ENCODE data around the gene KIF3B. TPM values are rescaled to one million over a fixed set of nuclear protein-coding genes. Genes with fewer than 3 reads are reported as not detected.

Gene KIF3B
- total RNA-seq, 1 experiment from 2014 or later, result 20.0 TPM

- Histone ChIP-seq H3K27me3 (ENCODE audit: low read length) (no peaks in the 10 kb centered on the region), H3K27ac (ENCODE audit: low read length) (no peak overlapping the region), H4K20me1 (ENCODE audit: low read length) (no peaks in the 10 kb centered on the region), H3K9ac (ENCODE audit: low read length) (no peak overlapping the region), H3K4me1 (ENCODE audit: insufficient read depth, low read length) (peaks cover 15% of the 10 kb centered on the region), H3K36me3 (ENCODE audit: low read depth, low read length) (peaks cover 23% of the 10 kb centered on the region), H3F3A (ENCODE audit: low read length, unreplicated experiment) (no peaks in the 10 kb centered on the region), H3K9me3 (ENCODE audit: low read length) (no peaks in the 10 kb centered on the region), H2AFZ (ENCODE audit: low read length) (no peak overlapping the region), H3K4me3 (ENCODE audit: low read length) (no peak overlapping the region), H3K79me2 (ENCODE audit: low read length) (no peaks in the 10 kb centered on the region), H3K4me2 (ENCODE audit: low read length) (no peak overlapping the region), H3K9me2 (replicated peaks; ENCODE audit: low read length) (no peaks in the 10 kb centered on the region)
- DNase-seq, result no peak
- no TSS peak for BruUV-seq (replicated peaks)
- ChIA-PET POLR2A (ENCODE audit: unreplicated experiment) (no interaction called here), CTCF (no interaction called here)
- TF ChIP-seq EZH2 (IDR thresholded peaks at IDR 0.05; ENCODE audit: low read length, unreplicated experiment) (no peak), CTCF (conservative IDR thresholded peaks at IDR 0.05; ENCODE audit: low read depth, low read length) (no peak), EZH2phosphoT487 (IDR thresholded peaks at IDR 0.05; ENCODE audit: borderline replicate concordance, low read length) (no peak)
- intact Hi-C loops (cut with micrococcal nuclease), result loop anchor here (5.0 kb wide), 1 partner anchor 120 kb away; the partner anchor contains the start of genes PLAGL2 and POFUT1
- no peak for ATAC-seq
Measured at GRCh38 chr20:32327087-32327681, 49.7 kb downstream of the KIF3B start.

- intact Hi-C loops (cut with micrococcal nuclease), result loop anchor here (5.0 to 10.0 kb wide), 2 partner anchors 115 to 123 kb away; partner anchors contain the start of genes PLAGL2 and POFUT1
- Histone ChIP-seq H3K9me3 (ENCODE audit: low read length) (no peaks in the 10 kb centered on the region), H3K9ac (ENCODE audit: low read length) (no peak overlapping the region), H3K27ac (ENCODE audit: low read length) (no peak overlapping the region), H3K4me2 (ENCODE audit: low read length) (no peak overlapping the region), H3K27me3 (ENCODE audit: low read length) (no peaks in the 10 kb centered on the region), H3F3A (ENCODE audit: low read length, unreplicated experiment) (no peaks in the 10 kb centered on the region), H3K9me2 (replicated peaks; ENCODE audit: low read length) (no peaks in the 10 kb centered on the region), H3K4me3 (ENCODE audit: low read length) (no peak overlapping the region), H2AFZ (ENCODE audit: low read length) (no peak overlapping the region), H4K20me1 (ENCODE audit: low read length) (no peaks in the 10 kb centered on the region), H3K4me1 (ENCODE audit: insufficient read depth, low read length) (peaks cover 24% of the 10 kb centered on the region), H3K36me3 (ENCODE audit: low read depth, low read length) (peaks cover 23% of the 10 kb centered on the region), H3K79me2 (ENCODE audit: low read length) (no peaks in the 10 kb centered on the region)
- BruUV-seq (replicated peaks), result no TSS peak
- no peak for DNase-seq
- POLR2A ChIA-PET (ENCODE audit: unreplicated experiment), result no interaction called here
- no peak for TF ChIP-seq CTCF (conservative IDR thresholded peaks at IDR 0.05; ENCODE audit: low read depth, low read length)
- TF ChIP-seq EZH2phosphoT487 (IDR thresholded peaks at IDR 0.05; ENCODE audit: borderline replicate concordance, low read length), result no peak
- CTCF ChIA-PET, result no interaction called here
- no peak for ATAC-seq
Measured at GRCh38 chr20:32329817-32330554, 52.5 kb downstream of the KIF3B start.

- Histone ChIP-seq H3K9me3 (ENCODE audit: low read length) (no peaks in the 10 kb centered on the region), H3K9me2 (replicated peaks; ENCODE audit: low read length) (no peaks in the 10 kb centered on the region), H3K9ac (ENCODE audit: low read length) (no peak overlapping the region), H3K4me3 (ENCODE audit: low read length) (no peak overlapping the region), H3F3A (ENCODE audit: low read length, unreplicated experiment) (no peaks in the 10 kb centered on the region), H4K20me1 (ENCODE audit: low read length) (no peaks in the 10 kb centered on the region), H3K4me2 (ENCODE audit: low read length) (no peak overlapping the region), H3K79me2 (ENCODE audit: low read length) (no peaks in the 10 kb centered on the region), H2AFZ (ENCODE audit: low read length) (no peak overlapping the region), H3K27me3 (ENCODE audit: low read length) (no peaks in the 10 kb centered on the region), H3K4me1 (ENCODE audit: insufficient read depth, low read length) (peaks cover 24% of the 10 kb centered on the region), H3K27ac (ENCODE audit: low read length) (no peak overlapping the region), H3K36me3 (ENCODE audit: low read depth, low read length) (peaks cover 23% of the 10 kb centered on the region)
- ATAC-seq (no peak), DNase-seq (no peak)
- intact Hi-C loops (cut with micrococcal nuclease), result loop anchor here (10.0 kb wide), 1 partner anchor 114 kb away; no protein-coding TSS in a partner anchor
- POLR2A ChIA-PET (ENCODE audit: unreplicated experiment), result no interaction called here
- CTCF ChIA-PET, result no interaction called here
- no TSS peak for BruUV-seq (replicated peaks)
- TF ChIP-seq CTCF (conservative IDR thresholded peaks at IDR 0.05; ENCODE audit: low read depth, low read length) (no peak), EZH2 (IDR thresholded peaks at IDR 0.05; ENCODE audit: low read length, unreplicated experiment) (no peak), EZH2phosphoT487 (IDR thresholded peaks at IDR 0.05; ENCODE audit: borderline replicate concordance, low read length) (no peak)
Measured at GRCh38 chr20:32330555-32330897, 53.1 kb downstream of the KIF3B start.
